NB4 (cell line): ENCODE results near the gene CCDC33.

ENCODE experiments used
- DNase-seq: peaks from one replicate; pipeline ENCODE4 v3.0.0; 2010; ENCODE audit warnings: low read depth
- H3K4me3 ChIP-seq: one replicate; pipeline ENCODE4 v1.5.1; 2011; ENCODE audit warnings: mild to moderate bottlenecking, low read depth, low read length, moderate library complexity
- CTCF ChIP-seq: IDR thresholded peaks from one replicate; pipeline ENCODE4 v1.5.1; 2012; ENCODE audit warnings: low read depth, low read length
- MAX ChIP-seq: IDR thresholded peaks from 2 replicates; pipeline ENCODE4 v1.6.1; 2011; ENCODE audit warnings: low read depth, low read length
- MYC ChIP-seq: IDR thresholded peaks from 2 replicates; pipeline ENCODE4 v1.6.1; 2011; ENCODE audit warnings: low read depth, low read length
- POLR2A ChIP-seq: IDR thresholded peaks from 2 replicates; pipeline ENCODE4 v1.6.1; 2011; ENCODE audit warnings: mild to moderate bottlenecking; ENCODE audit not compliant: insufficient read length; ENCODE audit errors: extremely low read depth

CCDC33 gene

GRCh38 chr15:74333662-74334061 lies 97.5 kb downstream of the CCDC33 start:
- no peak for DNase-seq
- TF ChIP-seq CTCF = no peak
- TF ChIP-seq MYC = no peak
- no peak for TF ChIP-seq MAX
- TF ChIP-seq POLR2A = no peak
- H3K4me3 ChIP-seq = no peak overlapping the region

GRCh38 chr15:74334127-74334526 lies 98.0 kb downstream of the CCDC33 start:
- DNase-seq = no peak
- TF ChIP-seq POLR2A (no peak), MAX (no peak), MYC (no peak), CTCF (no peak)
- H3K4me3 ChIP-seq = no peak overlapping the region

GRCh38 chr15:74335396-74335795 lies 99.3 kb downstream of the CCDC33 start:
- H3K4me3 ChIP-seq = no peak overlapping the region
- DNase-seq = no peak
- TF ChIP-seq MAX (no peak), CTCF (no peak), POLR2A (no peak), MYC (no peak)

GRCh38 chr15:74336061-74337005 lies 100.2 kb downstream of the CCDC33 start:
- TF ChIP-seq CTCF (peak; percentile 12), MYC (no peak), MAX (no peak)
- peak; percentile 35 for DNase-seq
- H3K4me3 ChIP-seq = no peak overlapping the region

GRCh38 chr15:74337146-74337545 lies 101.0 kb downstream of the CCDC33 start:
- H3K4me3 ChIP-seq = no peak overlapping the region
- TF ChIP-seq MYC (no peak), MAX (no peak), POLR2A (no peak), CTCF (no peak)
- DNase-seq = no peak
